ENCODE results near the gene WNT11.

GRCh38 chr11:76179147-76179546 lies 27.2 kb downstream of the WNT11 start:
- TF ChIP-seq CTCF (IDR thresholded peaks at IDR 0.05), result no peak
- no peak for TF ChIP-seq ZFX (IDR thresholded peaks at IDR 0.05; ENCODE audit: borderline replicate concordance)
